ENCODE data around the gene APOBEC3F.
"Not testable (repeated sequence)": the region's sequence is repeated elsewhere in the genome, so short reads cannot be mapped to it uniquely, and the experiment has no call there.

GRCh38 chr22:39045136-39045535, 4.5 kb downstream of the APOBEC3F start:
- not testable (repeated sequence) for TF ChIP-seq EP300 (IDR thresholded peaks at IDR 0.05); POLR2A (IDR thresholded peaks at IDR 0.05; ENCODE audit: low read depth); CTCF (IDR thresholded peaks at IDR 0.05); POLR2AphosphoS5 (IDR thresholded peaks at IDR 0.05)
